ENCODE results near the gene NUP37.

- TF ChIP-seq CTCF (IDR thresholded peaks at IDR 0.05), result no peak
- peak; percentile 73 to 74 for TF ChIP-seq POLR2A (IDR thresholded peaks at IDR 0.05)
- peak; percentile 80 to 93 (median 90) for TF ChIP-seq POLR2AphosphoS5 (IDR thresholded peaks at IDR 0.05)
- no peak for TF ChIP-seq EP300 (IDR thresholded peaks at IDR 0.05)
Measured at GRCh38 chr12:102061560-102062418, 58.1 kb downstream of the NUP37 start, which contains the start of gene WASHC3.
